Activated CD4-positive, alpha-beta T cell treated with anti-CD3 and anti-CD28 coated beads, Interleukin-2, amount 50 U/mL, for 24 hours (primary cell): ENCODE results near the gene PRRT1.

Experiments
- DNase-seq, 2 donors: peaks; one replicate each; pipeline ENCODE4 v3.0.0-alpha.2; 2020; ENCODE audit warnings: low read depth in 1 of 2, low spot score in 1 of 2

The PRRT1 gene

GRCh38 chr6:32175711-32176475, 24.2 kb upstream of the PRRT1 start, which contains the start of gene AGPAT1:
Gene AGPAT1 (minus strand): TSS chr6:32176084. CDS start chr6:32171496, 4,588 bp downstream.
- peak; percentile 94 for DNase-seq

- no peak for DNase-seq
Measured at GRCh38 chr6:32175322-32175710, 23.6 kb upstream of the PRRT1 start.

GRCh38 chr6:32174416-32174815, 22.7 kb upstream of the PRRT1 start:
- no peak for DNase-seq

GRCh38 chr6:32173051-32173727, 21.4 kb upstream of the PRRT1 start:
- no peak for DNase-seq

- no peak for DNase-seq
Measured at GRCh38 chr6:32171234-32171633, 19.5 kb upstream of the PRRT1 start.

- no peak for DNase-seq
Measured at GRCh38 chr6:32170294-32170693, 18.6 kb upstream of the PRRT1 start.

GRCh38 chr6:32168807-32169591, 17.3 kb upstream of the PRRT1 start:
- no peak for DNase-seq

- DNase-seq = no peak
Measured at GRCh38 chr6:32168350-32168749, 16.6 kb upstream of the PRRT1 start.

GRCh38 chr6:32167761-32168262, 16.1 kb upstream of the PRRT1 start:
- DNase-seq = no peak

- no peak for DNase-seq
Measured at GRCh38 chr6:32167154-32167760, 15.5 kb upstream of the PRRT1 start.

GRCh38 chr6:32166411-32167061, 14.8 kb upstream of the PRRT1 start:
- no peak for DNase-seq

- no peak for DNase-seq
Measured at GRCh38 chr6:32164295-32164694, 12.6 kb upstream of the PRRT1 start, which contains the start of gene EGFL8. Gene EGFL8 (plus strand): TSS chr6:32164595. CDS start chr6:32166166, 1,571 bp downstream.

- no peak for DNase-seq
Measured at GRCh38 chr6:32163559-32164258, 12.0 kb upstream of the PRRT1 start.

- no peak for DNase-seq
Measured at GRCh38 chr6:32158052-32158451, 6.3 kb upstream of the PRRT1 start.

- no peak for DNase-seq
Measured at GRCh38 chr6:32156891-32157290, 5.2 kb upstream of the PRRT1 start.

- DNase-seq = peak; percentile 37 to 41
Measured at GRCh38 chr6:32154514-32155161, 2.9 kb upstream of the PRRT1 start.

GRCh38 chr6:32153564-32154513, 2.1 kb upstream of the PRRT1 start, which contains the start of gene PPT2:
Gene PPT2 (plus strand): TSS chr6:32154141. CDS start chr6:32154595, 454 bp downstream.
- DNase-seq = peak; percentile 41 to 74
